ENCODE data around the gene TTC22.
A peak's percentile ranks its signal among the peaks of the same experiment; 100 is the strongest.

TTC22 gene

GRCh38 chr1:54816951-54817350 lies 15.8 kb upstream of the TTC22 start:
- Mint-ChIP-seq H3K36me3 (no peaks in the 10 kb centered on the region), H3K4me3 (no peak overlapping the region), H3K27ac (no peak overlapping the region), H3K4me1 (peaks cover 3% of the 10 kb centered on the region), H3K9me3 (no peaks in the 10 kb centered on the region), H3K27me3 (peaks cover 2% of the 10 kb centered on the region)
- ATAC-seq (ENCODE audit: low read depth) (no peak), DNase-seq (ENCODE audit: low spot score in 2 of 2) (no peak)

DNA sequence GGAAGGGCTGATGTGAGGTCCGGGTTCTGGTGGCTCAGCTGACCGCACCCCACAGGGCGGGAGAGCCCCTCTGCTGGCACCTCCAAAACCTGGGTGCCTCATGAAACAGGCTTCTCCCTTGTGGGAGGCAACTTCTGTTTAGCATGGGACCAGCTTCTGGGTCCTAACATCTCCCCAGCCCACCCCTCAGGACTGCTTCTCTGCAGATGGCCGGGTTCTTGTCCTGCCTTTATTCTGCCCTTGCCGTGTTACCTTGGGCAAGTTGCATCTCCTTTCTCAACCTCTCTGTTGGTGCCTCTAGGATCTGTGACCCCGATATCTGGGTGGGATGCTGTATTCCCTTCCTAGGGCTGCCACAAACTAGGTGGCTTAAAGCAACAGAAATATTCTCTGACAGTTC lies 15.0 kb upstream of the TTC22 start:
- peaks cover 3% of the 10 kb centered on the region for H3K4me1 Mint-ChIP-seq
- no peaks in the 10 kb centered on the region for H3K36me3 Mint-ChIP-seq
- no peak overlapping the region for H3K27ac Mint-ChIP-seq
- H3K4me3 Mint-ChIP-seq: no peak overlapping the region
- DNase-seq (ENCODE audit: low spot score in 2 of 2) (no peak), ATAC-seq (ENCODE audit: low read depth) (no peak)
- H3K27me3 Mint-ChIP-seq: peaks cover 3% of the 10 kb centered on the region
- H3K9me3 Mint-ChIP-seq: no peaks in the 10 kb centered on the region

GRCh38 chr1:54815086-54815876 lies 14.2 kb upstream of the TTC22 start:
- H3K36me3 Mint-ChIP-seq: no peaks in the 10 kb centered on the region
- H3K27me3 Mint-ChIP-seq: peaks cover 3% of the 10 kb centered on the region
- no peak for ATAC-seq (ENCODE audit: low read depth)
- peaks cover 5% of the 10 kb centered on the region for H3K4me1 Mint-ChIP-seq
- H3K9me3 Mint-ChIP-seq: no peaks in the 10 kb centered on the region
- H3K27ac Mint-ChIP-seq: no peak overlapping the region
- H3K4me3 Mint-ChIP-seq: no peak overlapping the region
- DNase-seq (ENCODE audit: low spot score in 2 of 2): no peak

DNA sequence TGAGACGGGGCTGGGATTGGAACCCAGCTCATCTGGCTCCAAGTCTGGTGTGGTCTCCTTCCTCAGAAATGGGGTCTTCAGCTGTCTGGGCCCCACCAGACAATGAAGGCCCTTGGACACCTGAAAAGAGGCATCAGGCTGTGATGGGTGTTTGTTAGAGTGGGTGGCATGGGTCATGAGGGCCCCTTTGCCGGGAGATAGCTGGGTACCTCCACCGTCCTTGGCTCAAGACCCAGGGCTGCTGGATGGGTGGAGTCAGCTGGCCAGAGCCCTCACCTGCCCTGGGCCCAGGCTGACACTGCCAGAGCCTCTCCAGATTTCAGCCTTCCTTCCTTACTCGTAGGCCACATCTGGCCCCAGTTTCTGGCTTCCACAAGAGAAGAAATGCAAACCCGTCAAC lies 13.4 kb upstream of the TTC22 start:
- DNase-seq (ENCODE audit: low spot score in 2 of 2): no peak
- Mint-ChIP-seq H3K4me1 (peaks cover 5% of the 10 kb centered on the region), H3K9me3 (no peaks in the 10 kb centered on the region), H3K4me3 (no peak overlapping the region), H3K27me3 (peaks cover 3% of the 10 kb centered on the region), H3K36me3 (no peaks in the 10 kb centered on the region), H3K27ac (no peak overlapping the region)
- ATAC-seq (ENCODE audit: low read depth): no peak

GRCh38 chr1:54814126-54814498 lies 13.0 kb upstream of the TTC22 start:
- H3K27ac Mint-ChIP-seq: no peak overlapping the region
- H3K36me3 Mint-ChIP-seq: no peaks in the 10 kb centered on the region
- H3K9me3 Mint-ChIP-seq: no peaks in the 10 kb centered on the region
- H3K4me3 Mint-ChIP-seq: no peak overlapping the region
- peaks cover 3% of the 10 kb centered on the region for H3K27me3 Mint-ChIP-seq
- ATAC-seq (ENCODE audit: low read depth): no peak
- peaks cover 5% of the 10 kb centered on the region for H3K4me1 Mint-ChIP-seq
- no peak for DNase-seq (ENCODE audit: low spot score in 2 of 2)

DNA sequence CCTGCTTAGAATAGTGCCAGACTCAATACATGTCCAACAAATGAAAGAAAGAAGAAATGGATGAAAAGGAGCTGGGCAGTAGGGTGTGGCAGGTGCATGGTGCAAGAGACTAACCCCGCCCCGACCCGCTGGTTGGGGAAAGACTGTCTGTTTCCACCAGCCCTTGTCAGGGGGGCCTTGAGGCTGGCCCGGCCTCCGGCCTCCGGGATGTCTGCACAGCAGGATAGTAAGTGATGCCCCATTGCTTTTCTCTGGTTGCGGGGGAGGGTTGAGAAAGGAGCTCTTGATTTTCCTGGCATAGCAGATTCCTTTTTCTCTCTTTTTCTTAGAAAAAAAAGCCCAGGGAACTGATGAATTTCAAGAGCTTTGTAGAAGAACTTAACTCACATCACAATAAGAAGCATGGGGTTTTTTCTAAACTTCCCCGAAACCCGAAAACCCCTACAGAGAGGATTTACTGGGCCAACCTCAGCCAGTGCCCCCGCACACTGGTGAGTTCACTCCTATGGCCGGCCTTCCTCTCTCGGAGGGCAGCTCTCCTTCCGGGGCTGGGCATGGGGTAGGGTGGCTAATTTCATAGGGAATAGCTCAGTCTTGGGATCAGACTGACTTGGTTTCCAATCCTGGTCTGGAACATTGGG lies 12.5 kb upstream of the TTC22 start:
- DNase-seq (ENCODE audit: low spot score in 2 of 2): no peak
- Mint-ChIP-seq H3K4me1 (peaks cover 5% of the 10 kb centered on the region), H3K27me3 (peaks cover 3% of the 10 kb centered on the region), H3K27ac (no peak overlapping the region), H3K9me3 (no peaks in the 10 kb centered on the region), H3K4me3 (no peak overlapping the region), H3K36me3 (no peaks in the 10 kb centered on the region)
- no peak for ATAC-seq (ENCODE audit: low read depth)

GRCh38 chr1:54812801-54813484 lies 11.8 kb upstream of the TTC22 start:
- Mint-ChIP-seq H3K27ac (no peak overlapping the region), H3K9me3 (no peaks in the 10 kb centered on the region), H3K27me3 (peaks cover 3% of the 10 kb centered on the region), H3K4me1 (peaks cover 5% of the 10 kb centered on the region), H3K4me3 (no peak overlapping the region), H3K36me3 (no peaks in the 10 kb centered on the region)
- peak; percentile 53 for ATAC-seq (ENCODE audit: low read depth)
- DNase-seq (ENCODE audit: low spot score in 2 of 2): no peak

- Mint-ChIP-seq H3K36me3 (no peaks in the 10 kb centered on the region), H3K9me3 (no peaks in the 10 kb centered on the region), H3K4me3 (no peak overlapping the region), H3K27me3 (peaks cover 3% of the 10 kb centered on the region), H3K4me1 (peaks cover 5% of the 10 kb centered on the region), H3K27ac (no peak overlapping the region)
- DNase-seq (ENCODE audit: low spot score in 2 of 2): no peak
- no peak for ATAC-seq (ENCODE audit: low read depth)
Measured at GRCh38 chr1:54811739-54812655, 10.9 kb upstream of the TTC22 start.

GRCh38 chr1:54811066-54811465 lies 9.9 kb upstream of the TTC22 start:
- no peak for ATAC-seq (ENCODE audit: low read depth)
- Mint-ChIP-seq H3K4me3 (no peak overlapping the region), H3K27me3 (peaks cover 3% of the 10 kb centered on the region), H3K27ac (no peak overlapping the region), H3K9me3 (no peaks in the 10 kb centered on the region), H3K4me1 (peaks cover 5% of the 10 kb centered on the region), H3K36me3 (no peaks in the 10 kb centered on the region)
- DNase-seq (ENCODE audit: low spot score in 2 of 2): no peak

DNA sequence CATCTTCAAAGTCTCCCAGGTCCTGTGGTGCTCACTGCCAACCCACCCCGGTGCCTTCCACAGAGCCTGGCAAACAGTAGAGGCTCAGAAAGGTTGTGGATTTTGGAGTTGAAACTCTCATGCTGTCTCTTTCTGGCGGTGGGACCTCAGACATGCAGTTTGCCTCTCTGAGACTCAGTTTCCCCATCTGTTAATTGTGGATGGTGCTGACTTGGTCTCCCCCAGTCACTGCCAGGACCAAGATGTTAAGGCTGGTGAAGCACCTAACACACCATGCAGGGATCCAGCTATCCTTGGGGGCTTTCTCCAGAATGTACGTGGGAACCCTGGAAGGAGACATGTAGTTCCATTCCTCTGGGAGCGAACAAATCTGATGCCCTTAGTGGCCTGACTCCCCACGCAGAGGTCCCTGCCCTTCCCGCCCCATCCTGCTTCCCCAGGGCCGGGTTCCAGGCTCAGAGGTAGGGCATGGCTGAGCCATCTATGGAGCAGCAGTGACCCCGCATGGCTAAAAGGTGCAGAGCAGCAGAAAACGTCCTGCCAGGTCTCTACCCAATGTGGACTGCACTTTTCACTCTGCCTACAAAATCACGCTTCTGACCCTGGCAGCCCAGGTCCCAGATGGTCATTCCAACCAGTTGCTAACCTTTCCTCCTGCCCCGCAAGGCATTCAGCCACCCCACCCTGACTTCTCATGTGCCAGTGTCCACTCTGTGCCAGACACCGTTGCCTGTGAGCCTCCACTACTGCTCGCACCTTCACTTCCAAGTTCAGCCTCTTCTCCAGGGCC lies 9.2 kb upstream of the TTC22 start:
- no peaks in the 10 kb centered on the region for H3K9me3 Mint-ChIP-seq
- H3K27me3 Mint-ChIP-seq: peaks cover 3% of the 10 kb centered on the region
- H3K4me1 Mint-ChIP-seq: peaks cover 5% of the 10 kb centered on the region
- H3K4me3 Mint-ChIP-seq: no peak overlapping the region
- DNase-seq (ENCODE audit: low spot score in 2 of 2) (peak; percentile 49 to 61), ATAC-seq (ENCODE audit: low read depth) (peak; percentile 87)
- H3K27ac Mint-ChIP-seq: no peak overlapping the region
- no peaks in the 10 kb centered on the region for H3K36me3 Mint-ChIP-seq

- ATAC-seq (ENCODE audit: low read depth): no peak
- Mint-ChIP-seq H3K9me3 (no peaks in the 10 kb centered on the region), H3K36me3 (no peaks in the 10 kb centered on the region), H3K27me3 (peaks cover 3% of the 10 kb centered on the region), H3K4me3 (no peak overlapping the region), H3K27ac (no peak overlapping the region), H3K4me1 (peaks cover 5% of the 10 kb centered on the region)
- no peak for DNase-seq (ENCODE audit: low spot score in 2 of 2)
Measured at GRCh38 chr1:54809496-54810074, 8.5 kb upstream of the TTC22 start.

- ATAC-seq (ENCODE audit: low read depth) (no peak), DNase-seq (ENCODE audit: low spot score in 2 of 2) (no peak)
- Mint-ChIP-seq H3K9me3 (no peaks in the 10 kb centered on the region), H3K27me3 (peaks cover 1% of the 10 kb centered on the region), H3K27ac (no peak overlapping the region), H3K4me1 (peaks cover 8% of the 10 kb centered on the region), H3K36me3 (no peaks in the 10 kb centered on the region), H3K4me3 (no peak overlapping the region)
Measured at GRCh38 chr1:54808443-54809207, 7.5 kb upstream of the TTC22 start.
